Hair follicle dermal papilla cell (primary cell): ENCODE results near the gene PDE1A. TPM values are rescaled to one million over a fixed set of nuclear protein-coding genes. Genes with fewer than 3 reads are reported as not detected.

Source experiments
- small RNA-seq: library from RNA; depleted of rRNA; stranded (forward); fragments of <200 nt; gene quantifications from one replicate; pipeline ENCODE3, GENCODE V24; 2012
- total RNA-seq: library from RNA; depleted of rRNA; stranded (reverse); fragments of >200 nt; gene quantifications from 2 replicates; pipeline ENCODE4 v1.2.3, GENCODE V29; 2012

Gene PDE1A
- total RNA-seq, result 3.2 and 5.0 TPM in 2 replicates

DNA sequence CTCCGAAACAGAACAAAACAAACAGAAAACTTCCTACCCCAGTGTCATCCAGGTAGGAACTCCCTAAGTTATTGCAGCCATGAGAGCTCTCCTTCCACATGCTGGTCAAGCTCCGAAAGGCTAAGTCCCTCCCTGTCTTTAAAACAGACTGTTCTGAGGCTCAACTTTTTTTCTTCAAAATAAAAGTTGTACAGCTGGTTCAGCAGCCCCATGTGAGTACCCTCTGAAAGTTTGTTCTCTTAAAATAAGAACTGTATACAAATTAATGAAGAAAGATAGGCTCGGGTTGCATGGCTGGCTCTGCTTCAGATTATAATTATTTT is at the start of gene PDE1A:
PDE1A (minus strand) TSS at position 119 of the 323 bp plus-strand sequence.

Small RNA genes within 50 kb of the gene (small RNA-seq; reads per million reads assigned to genes)
- gene RN7SL267P, result not detected
